ENCODE data around the gene TXNRD2.

TXNRD2 gene

DNA sequence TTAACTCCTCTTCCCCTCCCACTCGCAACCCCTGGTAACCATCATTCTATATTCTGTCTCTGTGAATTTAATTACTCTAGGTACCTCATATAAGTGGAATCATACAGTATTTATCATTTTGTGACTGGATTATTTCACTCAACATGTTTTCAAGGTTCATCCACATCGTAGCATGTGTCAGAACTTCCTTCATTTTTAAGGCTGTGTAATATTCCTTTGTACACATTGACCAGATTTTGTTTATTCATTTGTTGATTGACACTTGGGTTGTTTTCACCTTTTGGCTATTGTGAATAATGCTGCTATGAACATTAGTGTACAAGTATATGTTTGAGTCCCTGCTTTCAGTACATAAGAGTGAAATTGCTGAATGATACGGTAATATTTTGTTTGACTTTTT is 84.2 kb downstream of the TXNRD2 start:
- DNase-seq (ENCODE audit: low spot score), result no peak
- Histone ChIP-seq H3K4me3 (no peak overlapping the region), H3K27ac (no peak overlapping the region)
- TF ChIP-seq, protein P1, sequence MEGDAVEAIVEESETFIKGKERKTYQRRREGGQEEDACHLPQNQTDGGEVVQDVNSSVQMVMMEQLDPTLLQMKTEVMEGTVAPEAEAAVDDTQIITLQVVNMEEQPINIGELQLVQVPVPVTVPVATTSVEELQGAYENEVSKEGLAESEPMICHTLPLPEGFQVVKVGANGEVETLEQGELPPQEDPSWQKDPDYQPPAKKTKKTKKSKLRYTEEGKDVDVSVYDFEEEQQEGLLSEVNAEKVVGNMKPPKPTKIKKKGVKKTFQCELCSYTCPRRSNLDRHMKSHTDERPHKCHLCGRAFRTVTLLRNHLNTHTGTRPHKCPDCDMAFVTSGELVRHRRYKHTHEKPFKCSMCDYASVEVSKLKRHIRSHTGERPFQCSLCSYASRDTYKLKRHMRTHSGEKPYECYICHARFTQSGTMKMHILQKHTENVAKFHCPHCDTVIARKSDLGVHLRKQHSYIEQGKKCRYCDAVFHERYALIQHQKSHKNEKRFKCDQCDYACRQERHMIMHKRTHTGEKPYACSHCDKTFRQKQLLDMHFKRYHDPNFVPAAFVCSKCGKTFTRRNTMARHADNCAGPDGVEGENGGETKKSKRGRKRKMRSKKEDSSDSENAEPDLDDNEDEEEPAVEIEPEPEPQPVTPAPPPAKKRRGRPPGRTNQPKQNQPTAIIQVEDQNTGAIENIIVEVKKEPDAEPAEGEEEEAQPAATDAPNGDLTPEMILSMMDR (IDR thresholded peaks at IDR 0.05), result no peak

DNA sequence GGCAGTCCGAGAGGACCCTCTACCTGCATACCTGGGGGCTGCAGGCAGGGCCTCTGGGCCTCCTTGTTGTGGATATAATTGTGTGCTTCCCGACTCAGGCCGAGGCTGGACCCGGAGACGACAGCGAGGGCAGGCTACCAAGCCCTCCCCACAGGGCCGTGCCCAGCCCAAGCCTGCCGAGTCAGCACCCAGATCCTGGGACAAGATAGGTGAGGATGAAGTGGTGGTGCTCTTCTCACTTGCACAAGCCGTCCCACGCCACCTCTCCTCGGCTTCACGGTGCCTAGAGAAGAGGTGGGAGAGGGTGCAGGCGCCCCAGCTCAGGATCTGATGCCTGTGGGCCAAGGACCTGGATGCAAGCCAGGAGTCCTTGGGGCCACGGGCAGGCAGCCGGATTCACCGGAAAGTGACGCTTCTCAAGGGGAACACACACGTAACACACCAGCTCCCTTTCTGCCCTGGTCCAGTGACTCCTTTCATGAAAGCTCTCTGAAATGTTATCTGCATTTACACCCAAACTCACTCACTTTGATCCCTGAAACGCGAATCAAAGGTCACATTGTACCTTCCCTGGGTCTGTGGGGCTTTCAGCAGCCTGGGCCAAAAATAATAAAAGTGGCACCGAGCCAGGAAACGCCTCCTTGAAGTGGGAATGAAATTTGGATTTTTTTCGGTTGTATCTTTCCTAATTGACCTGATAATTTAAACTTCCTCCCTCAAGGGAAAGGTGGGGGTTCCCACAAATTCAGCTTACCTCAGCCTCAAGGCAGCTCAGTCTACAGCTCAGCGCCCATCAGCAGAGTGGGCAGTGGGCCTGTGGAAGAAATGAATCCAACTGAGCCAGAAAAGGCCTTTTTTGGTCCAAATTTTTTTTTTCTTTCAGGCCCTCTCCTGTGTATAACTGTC is 85.9 kb downstream of the TXNRD2 start:
- peak; percentile 83 for DNase-seq (ENCODE audit: low spot score)
- TF ChIP-seq, protein P1 (IDR thresholded peaks at IDR 0.05), result no peak

GRCh38 chr22:19854778-19855503 is 86.7 kb downstream of the TXNRD2 start, which contains the start of the genes GNB1L and RTL10:
TSS of gene GNB1L (minus strand) at chr22:19854874. CDS start at chr22:19821355, 33,519 bp downstream.
TSS of gene RTL10 (minus strand) at chr22:19854874. CDS start at chr22:19852261, 2,613 bp downstream.
- peak; percentile 97 for DNase-seq (ENCODE audit: low spot score)
- H3K27ac ChIP-seq, result peak within 1 kb of the TSS; percentile 87 to 98
- H3K4me3 ChIP-seq, result peak within 1 kb of the TSS; percentile 93
- TF ChIP-seq, protein P1 (IDR thresholded peaks at IDR 0.05), result no peak

More for the DNA sequence above, 85.9 kb downstream of the TXNRD2 start:
- Histone ChIP-seq H3K4me3 (peak overlapping the region; percentile 93), H3K27ac (peak overlapping the region; percentile 87 to 98)

- H3K27ac ChIP-seq, result peak overlapping the region; percentile 87 to 98
- peak overlapping the region; percentile 93 for H3K4me3 ChIP-seq
- DNase-seq (ENCODE audit: low spot score), result no peak
- TF ChIP-seq, protein P1 (IDR thresholded peaks at IDR 0.05), result no peak
These were observed 87.5 kb downstream of the TXNRD2 start for GRCh38 chr22:19853879-19854777.

DNA sequence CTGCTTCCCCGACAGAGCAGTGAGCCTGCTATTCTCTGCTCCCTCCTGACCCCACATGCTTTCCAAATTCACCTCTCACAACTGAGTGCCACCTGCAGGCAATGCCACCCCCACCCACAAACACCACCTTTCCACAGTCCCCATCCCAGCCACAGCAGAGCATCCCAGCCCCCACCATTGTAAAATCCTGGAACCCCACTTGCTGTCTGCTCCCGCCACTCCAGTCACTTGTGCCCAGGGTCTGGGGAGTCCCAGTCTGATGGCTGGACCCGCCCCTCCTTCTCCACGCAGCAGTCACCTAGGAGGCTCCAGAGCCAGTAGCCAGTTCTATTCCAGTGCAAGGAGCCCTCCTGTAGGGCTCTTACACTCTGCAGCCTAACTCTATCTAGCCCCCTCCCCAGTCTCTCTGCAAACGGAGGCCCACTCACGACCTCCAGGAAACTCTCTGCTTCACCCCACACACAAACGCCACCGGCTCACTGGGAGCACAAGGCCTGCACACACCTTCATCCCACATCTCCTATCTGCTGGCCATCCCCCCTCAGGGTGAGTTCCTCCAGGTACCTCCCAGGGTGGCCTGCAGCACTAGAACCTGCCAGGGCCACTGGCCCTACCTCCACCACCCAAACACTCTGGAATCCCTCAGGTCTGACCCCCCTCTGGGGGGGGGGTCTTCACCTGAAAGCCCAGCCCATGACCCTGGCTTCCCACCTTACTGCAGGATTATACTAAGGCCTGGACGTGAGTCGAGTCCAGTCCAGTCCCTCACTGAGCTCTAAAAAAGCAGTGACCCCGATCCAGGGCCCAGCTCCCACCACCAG is 88.3 kb downstream of the TXNRD2 start:
- no peak for DNase-seq (ENCODE audit: low spot score)
- TF ChIP-seq, protein P1 (IDR thresholded peaks at IDR 0.05), result no peak
- peak overlapping the region in 1 of 2 donors; percentile 98 for H3K27ac ChIP-seq

More for the DNA sequence above, 88.3 kb downstream of the TXNRD2 start:
- H3K4me3 ChIP-seq, result peak overlapping the region; percentile 93

Measured in coronary artery (tissue), 2 donors.